ENCODE measurements around the gene SMIM35.

Gene SMIM35

DNA sequence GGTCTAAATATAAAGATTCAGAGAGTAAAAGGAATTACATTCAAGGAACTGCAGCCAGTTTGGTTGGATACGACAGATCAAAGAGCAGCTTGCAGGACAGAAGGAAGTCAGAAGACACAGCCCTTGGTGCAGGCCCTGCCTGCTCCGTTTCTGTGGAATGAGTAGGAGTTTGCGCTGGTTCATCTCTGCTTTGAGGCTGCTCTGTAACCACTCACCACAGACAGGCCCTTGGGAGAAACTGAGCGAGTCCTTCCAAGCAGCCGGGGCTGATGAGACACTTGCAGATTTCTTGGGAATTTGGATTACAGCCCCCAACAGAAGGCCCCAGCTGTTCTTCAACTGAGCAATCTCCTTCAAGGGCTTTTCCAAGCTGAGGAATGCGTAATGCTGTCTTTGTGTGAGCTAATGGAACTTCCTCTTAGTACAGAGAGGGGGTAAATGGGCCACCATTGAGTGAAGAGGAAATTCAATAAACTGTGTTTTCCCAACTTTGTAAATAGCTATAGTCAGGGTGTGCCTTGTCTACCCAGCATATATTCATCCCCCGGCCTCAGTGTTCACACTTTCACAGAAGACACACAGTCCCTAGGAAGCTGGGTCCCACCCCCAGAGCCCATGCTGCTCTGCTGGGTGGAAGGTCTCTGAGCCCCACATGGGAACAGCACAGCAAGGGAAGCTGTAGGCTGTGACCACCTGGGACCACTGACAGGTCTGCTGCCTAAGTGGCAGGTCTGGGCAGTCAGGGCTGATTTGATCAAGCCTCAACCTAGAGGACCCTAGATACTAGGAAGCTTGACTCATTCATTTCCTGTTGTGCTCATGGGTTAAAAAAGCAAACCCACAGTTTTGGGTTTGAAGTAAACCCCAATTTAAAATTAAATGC is 84.0 kb downstream of the SMIM35 start:
- DNase-seq (ENCODE audit: low spot score) = peak; percentile 88

DNA sequence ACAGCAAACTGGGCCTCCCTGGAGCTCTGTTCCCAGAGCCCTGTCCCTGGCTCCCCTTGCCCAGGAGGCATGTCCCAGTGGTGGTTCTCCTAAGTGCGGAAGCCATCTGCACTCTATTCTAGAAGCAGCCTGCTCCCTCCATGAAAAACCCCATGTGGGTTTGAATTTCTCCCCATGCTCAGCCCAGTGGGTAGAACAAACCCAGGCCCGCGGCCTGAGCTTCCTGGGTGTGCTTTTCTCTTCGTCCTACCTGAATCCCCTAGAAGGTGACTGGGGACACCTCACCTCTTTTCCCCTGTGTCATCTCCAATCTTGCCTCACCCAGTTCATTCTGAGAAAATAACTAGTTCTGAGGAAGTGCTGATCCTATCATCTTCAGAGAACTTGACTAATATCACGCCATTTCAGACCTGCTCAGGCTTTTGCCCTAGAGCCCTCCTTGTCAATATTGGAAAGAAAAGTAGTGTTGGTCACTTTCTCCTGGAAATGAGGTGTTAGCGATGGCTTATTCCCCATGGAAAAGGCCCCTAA is 84.7 kb downstream of the SMIM35 start:
- peak; percentile 94 for DNase-seq (ENCODE audit: low spot score)

DNA sequence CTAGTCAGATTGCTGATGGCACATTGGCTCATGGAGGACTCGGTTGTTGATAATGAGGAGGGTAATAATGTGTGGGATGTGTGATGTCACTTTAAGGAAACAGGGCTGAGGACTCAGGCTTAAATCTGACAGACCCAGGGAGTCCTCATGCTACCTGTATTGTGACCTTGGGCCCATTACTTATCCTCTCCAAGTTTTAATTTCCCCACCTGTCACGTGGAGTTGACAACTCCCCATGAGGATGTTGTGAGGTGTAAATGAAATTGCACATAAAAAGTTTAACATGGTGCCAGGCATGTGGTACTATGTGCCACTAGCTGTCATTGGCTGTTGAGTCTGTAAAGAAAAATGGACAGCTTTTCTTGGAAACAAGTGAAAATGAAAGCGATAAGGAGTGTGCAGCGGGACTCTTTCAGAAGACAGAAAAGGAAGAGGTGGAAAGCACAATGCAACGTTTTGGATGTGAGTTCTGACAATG is 85.2 kb downstream of the SMIM35 start:
- peak; percentile 85 for DNase-seq (ENCODE audit: low spot score)

DNA sequence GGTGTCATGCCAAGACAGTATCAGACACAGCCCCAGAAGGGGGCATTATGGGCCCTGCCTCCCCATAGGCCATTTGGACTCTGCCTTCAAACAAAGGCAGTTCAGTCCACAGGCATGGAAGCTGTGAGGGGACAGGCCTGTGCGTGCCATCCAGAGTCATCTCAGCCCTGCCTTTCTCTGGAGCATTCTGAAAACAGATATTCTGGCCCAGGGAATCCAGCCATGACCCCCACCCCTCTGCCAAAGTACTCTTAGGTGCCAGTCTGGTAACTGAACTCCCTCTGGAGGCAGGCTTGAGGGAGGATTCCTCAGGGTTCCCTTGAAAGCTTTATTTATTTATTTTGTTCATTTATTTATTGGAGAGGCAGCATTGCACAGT is 85.9 kb downstream of the SMIM35 start:
- DNase-seq (ENCODE audit: low spot score) = no peak

DNA sequence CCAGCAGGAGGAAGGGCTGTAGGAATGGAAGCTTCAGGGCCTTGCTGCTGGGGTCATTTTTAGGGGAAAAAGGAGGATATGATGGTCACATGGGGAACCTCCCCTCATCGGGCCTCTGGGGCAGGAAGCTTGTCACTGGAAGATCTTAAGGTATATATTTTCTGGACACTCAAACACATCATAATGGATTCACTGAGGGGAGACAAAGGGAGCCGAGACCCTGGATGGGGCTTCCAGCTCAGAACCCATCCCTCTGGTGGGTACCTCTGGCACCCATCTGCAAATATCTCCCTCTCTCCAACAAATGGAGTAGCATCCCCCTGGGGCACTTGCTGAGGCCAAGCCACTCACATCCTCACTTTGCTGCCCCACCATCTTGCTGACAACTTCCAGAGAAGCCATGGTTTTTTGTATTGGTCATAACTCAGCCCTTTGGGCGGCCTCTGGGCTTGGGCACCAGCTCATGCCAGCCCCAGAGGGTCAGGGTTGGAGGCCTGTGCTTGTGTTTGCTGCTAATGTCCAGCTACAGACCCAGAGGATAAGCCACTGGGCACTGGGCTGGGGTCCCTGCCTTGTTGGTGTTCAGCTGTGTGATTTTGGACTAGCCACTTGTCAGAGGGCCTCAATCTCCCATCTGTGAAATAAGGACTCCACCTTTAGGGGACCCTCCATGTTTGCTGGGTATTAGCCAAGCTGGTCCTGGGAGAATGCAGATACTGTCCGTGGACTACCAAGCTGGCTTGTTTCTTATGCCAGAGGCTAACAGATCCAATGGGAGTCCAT is 86.5 kb downstream of the SMIM35 start:
- DNase-seq (ENCODE audit: low spot score) = no peak

DNA sequence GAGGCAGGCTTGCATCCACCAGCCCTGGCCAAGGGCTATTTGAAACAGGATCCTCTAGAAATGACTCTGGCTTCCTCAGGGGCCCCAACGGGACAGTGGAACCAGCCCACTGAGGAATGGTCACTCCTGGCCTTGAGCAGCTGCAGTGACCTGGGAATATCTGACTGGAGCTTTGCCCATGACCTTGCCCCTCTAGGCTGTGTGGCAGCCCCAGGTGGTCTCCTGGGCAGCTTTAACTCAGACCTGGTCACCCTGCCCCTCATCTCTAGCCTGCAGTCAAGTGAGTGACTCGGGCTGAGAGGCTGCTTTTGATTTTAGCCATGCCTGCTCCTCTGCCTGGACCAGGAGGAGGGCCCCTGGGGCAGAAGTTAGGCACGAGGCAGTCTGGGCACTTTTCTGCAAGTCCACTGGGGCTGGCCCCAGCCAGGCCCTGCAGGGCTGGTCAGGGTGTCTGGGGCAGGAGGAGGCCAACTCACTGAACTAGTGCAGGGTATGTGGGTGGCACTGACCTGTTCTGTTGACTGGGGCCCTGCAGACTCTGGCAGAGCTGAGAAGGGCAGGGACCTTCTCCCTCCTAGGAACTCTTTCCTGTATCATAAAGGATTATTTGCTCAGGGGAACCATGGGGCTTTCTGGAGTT is 87.3 kb downstream of the SMIM35 start:
- no peak for DNase-seq (ENCODE audit: low spot score)

DNA sequence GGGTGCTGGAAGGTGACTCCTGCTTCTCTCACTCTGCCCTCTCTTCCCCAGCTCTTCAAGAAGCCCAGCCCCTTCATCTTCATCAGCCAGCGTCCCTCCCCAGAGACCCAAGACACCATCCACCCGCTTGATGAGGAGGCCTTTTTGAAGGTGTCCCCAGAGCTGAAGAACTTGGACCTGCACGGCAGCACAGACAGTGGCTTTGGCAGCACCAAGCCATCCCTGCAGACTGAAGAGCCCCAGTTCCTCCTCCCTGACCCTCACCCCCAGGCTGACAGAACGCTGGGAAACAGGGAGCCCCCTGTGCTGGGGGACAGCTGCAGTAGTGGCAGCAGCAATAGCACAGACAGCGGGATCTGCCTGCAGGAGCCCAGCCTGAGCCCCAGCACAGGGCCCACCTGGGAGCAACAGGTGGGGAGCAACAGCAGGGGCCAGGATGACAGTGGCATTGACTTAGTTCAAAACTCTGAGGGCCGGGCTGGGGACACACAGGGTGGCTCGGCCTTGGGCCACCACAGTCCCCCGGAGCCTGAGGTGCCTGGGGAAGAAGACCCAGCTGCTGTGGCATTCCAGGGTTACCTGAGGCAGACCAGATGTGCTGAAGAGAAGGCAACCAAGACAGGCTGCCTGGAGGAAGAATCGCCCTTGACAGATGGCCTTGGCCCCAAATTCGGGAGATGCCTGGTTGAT is 88.0 kb downstream of the SMIM35 start:
- no peak for DNase-seq (ENCODE audit: low spot score)

DNA sequence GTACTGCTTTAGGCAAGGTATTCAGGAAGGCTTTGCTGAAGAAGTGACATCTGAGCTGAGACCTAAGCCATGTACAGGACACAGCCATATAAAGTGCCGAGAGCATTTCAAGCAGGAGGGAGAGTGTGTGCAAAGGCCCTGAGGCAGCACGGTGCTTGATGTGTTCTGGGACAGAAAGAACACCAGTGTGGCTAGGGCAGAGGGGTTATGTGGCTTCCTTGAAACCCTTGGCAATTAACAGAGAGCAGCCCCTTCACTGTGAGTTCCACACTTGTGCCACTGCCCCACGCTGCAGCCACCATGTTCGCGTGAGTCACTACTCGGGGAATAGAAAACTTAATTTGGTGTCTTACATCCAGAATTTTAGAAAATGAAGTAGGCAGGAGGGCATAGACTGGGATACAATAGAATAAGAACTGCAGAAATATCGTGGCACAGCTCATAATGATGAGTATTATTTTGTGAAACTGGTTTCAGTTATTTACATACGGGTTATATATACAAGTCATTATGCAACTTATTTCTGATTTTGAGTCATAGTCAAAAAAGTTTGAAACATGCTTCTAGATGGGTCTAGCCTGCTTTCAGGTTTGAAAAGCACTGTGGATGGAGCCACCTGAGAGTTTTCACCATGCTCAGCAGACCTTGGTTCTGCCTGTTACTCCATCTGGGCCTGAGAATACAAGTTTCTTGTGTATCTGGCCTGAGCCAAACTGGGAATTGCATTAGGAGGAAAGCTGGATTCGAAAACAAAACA is 88.8 kb downstream of the SMIM35 start:
- DNase-seq (ENCODE audit: low spot score) = no peak

DNA sequence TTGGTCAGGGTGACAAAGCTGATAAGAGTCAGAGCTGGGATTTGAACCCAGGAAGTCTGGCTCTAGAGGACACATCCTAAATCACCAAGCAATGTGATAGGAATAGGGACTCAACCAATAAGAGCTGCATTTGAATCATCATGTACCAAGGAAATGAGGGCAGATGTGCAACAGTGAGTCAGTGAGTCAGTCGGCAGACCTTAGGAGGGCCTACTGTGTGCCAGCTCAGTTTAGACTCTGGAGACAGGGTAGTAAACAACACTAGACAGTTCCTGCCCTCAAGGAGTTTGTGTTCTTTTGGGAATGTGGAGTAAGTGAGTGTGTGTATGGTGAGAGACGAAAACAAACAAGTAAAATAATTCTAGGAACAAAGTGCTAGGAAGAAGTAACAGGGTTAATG is 89.4 kb downstream of the SMIM35 start:
- peak; percentile 52 for DNase-seq (ENCODE audit: low spot score)

DNA sequence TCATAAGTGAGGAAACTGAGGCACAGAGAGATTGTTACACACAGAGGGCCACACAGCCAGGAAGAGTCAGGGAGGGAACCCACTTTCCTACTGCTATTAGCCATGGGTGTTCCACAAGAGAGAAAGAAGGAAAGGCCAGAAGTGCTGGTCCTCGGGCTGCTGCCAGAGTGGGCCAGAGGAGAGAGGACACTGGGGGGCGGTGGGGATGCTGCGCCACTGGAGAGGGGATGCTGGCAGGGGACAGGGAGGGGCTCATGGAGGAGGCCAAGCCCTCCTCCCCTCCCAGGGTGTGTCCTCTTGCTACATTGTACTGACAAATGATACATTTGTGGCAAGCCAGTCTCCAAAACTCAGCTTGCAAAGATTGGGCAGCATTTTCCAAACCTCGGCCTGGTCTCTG is 90.7 kb downstream of the SMIM35 start:
- no peak for DNase-seq (ENCODE audit: low spot score)

DNA sequence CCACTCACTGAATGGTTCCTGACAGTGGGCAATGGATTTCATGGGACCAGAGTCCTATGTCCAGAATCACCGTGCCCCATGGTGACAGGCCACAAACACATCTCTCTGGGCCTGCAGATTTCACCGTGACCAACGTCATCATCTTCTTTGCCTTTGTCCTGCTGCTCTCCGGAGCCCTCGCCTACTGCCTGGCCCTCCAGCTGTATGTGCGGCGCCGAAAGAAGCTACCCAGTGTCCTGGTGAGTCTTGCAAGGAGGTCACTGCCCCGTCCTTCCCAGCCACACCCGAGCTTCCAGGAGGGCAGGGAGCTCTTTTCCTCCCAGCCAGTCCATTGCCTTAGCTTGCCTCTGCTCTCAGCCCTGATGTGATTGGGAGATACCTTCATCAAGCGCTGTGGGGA is 91.3 kb downstream of the SMIM35 start:
- no peak for DNase-seq (ENCODE audit: low spot score)

DNA sequence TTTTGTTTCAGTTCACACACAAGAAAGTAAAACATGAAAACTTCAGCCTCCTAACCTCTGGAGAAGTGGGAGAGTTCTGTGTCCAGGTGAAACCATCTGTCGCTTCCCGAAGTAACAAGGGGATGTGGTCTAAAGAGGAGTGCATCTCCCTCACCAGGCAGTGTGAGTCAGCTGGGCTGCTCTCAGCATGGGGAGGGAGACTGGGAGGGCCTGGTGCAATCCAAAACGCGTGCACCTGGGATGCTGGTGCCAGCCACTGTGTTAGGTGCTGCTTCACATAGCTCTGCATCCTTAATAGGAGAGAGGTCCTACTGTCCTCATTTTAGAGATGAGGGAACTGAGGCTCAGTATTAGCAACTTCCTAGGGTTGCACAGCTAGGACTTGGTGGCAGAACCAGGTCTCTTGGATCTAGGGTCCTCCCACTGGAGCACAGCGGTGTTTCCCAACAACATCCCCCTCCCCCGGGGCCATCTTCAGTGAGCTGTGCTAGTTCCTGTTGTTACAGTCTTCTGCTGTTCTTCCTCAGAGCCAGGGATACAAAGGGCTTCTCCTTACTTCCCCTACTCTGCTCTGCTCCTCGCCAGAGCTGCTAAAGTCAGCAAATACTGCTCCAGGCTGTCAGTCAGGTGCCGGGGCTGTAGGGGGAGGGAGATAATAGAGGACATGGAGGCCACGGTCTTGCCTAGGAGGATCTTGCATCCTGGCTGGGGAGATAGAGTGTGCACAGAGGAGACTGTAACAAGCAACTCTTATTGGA is 92.6 kb downstream of the SMIM35 start:
- DNase-seq (ENCODE audit: low spot score) = no peak

DNA sequence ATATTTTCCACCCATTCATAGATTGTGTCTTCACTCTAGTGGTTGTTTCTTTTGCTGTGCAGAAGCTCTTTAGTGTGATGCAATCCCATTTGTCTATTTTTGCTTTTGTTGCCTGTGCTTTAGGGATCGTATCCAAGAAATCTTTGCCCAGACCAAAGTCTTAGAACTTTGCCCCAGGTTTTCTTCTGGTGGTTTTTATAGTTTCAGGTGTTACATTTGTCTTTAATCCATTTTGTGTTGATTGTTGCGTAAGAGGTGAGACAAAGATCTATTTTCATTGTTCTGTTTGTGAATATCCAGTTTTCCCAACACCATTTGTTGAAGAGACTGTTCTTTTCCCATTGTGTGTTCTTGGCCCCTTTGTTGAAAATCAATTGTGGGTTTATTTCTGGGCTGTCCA is 94.1 kb downstream of the SMIM35 start:
- no peak for DNase-seq (ENCODE audit: low spot score)

DNA sequence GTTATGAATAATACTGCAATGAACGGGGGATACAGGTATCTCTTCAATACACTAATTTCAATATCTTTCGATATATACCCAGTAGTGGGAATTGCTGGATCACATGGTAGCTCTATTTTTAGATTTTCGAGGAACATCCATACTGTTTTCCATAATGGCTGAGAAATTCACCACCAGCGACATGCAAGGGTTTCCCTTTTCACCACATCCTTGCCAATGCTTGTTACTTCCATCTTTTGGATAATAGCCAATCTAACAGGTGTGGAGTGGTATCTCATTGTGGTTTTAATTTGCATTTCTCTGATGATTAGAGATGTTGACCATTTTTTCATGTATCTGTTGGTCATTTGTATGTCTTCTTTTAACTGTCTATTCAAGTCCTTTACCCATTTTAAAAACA is 94.6 kb downstream of the SMIM35 start:
- DNase-seq (ENCODE audit: low spot score) = no peak

DNA sequence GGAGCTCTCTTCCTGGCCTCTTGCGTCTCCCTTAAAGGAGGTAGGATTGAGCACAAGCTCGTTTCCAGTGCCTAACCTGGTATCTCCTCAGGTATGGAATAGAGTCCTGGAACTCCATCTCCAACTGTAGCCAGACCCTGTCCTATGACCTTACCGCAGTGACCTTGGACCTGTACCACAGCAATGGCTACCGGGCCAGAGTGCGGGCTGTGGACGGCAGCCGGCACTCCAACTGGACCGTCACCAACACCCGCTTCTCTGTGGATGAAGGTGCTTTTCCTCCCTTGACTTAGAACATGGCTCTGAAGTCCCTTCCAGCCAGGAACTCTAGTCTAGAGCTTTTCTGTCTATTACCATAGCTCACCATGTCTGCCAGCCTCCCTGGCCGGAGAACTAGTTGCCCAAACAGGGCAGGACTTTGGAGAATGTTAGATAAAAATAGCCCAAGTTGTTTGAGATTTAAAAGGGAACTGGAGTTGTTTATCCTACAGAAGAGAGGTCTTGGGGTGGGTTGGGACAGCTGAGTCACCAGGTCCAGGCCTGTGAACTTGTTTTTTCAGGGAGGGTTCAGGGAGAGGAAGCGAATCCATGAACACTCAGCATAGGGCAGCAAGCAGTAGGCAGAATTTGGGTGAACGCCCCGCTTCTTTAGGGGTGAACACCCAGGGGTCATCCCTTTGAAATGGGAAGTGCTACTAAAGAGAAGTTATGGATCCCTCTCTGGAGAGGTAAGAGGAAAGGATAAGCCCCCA is 97.2 kb downstream of the SMIM35 start:
- DNase-seq (ENCODE audit: low spot score) = no peak

DNA sequence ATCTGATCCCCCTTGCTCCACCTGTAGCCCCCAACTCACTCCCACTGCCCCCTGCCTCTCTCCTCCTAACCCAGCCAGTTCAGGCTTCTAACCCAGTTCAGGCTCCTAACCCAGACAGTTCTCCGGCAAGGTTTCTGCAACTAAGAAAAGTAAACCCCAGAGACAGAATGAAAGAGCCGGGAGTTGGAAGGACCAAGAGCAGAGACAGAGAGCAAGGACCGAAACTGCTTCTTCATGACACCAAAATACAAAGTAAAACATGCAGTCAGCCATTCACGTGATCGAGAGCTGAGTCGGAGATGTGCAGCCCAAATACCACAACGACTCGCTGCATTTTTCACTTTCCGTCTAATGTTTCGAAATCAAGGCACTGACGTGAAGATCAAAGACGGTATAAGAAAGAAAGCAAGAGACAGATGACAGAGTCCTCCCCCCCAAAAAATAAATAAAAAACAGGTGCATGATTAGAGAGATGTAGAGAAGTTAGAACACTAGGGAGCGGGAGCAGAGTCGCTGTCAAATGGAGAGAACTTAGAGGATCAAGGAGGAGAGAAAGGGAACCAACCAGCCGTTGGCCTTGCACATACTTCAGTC is 99.7 kb downstream of the SMIM35 start:
- peak; percentile 83 for DNase-seq (ENCODE audit: low spot score)

DNA sequence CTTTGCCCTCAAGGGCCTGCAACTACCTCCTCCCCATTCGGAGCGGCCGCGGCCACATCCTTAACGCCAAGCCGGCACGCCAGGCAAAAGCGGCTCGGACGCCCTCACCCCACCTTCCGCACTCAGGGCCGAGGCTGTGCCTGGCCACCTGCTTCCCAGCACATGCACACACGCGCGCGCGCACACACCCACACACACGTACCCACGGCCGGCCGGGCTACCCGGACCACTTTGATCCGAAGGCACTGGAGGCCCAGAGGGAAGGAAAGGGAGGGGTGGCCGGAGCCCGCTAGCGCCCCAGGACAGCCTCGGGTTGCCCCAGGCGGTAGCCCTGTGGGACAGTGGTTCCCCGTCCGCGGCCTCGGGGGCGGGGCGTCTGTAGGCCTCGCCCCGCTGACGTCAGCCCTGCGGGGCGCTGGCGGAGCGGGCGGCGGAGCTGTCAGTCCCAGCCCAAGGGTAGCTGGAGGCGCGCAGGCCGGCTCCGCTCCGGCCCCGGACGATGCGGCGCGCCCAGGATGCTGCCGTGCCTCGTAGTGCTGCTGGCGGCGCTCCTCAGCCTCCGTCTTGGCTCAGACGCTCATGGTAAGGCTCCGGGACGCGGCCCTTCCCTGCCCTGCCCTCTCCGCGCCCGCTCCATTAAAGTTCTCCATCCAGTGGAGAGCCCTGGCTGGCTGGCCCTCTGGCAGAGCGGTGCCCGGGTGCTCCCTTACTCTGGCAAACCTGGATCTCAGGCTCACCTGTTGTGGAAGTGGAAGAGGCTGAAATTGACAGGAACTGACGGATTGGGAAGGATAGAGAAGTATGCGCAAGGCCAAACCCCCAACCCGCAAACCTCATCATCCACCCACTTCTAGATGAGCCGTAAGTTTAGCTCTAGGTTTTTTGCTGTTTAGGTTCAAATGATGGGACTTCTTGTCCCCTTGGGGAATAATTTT is 100.5 kb downstream of the SMIM35 start, which contains the start of gene IL10RA:
TSS of gene IL10RA (plus strand) at position 442 of the 935 bp plus-strand sequence. CDS start at position 516, 74 bp downstream.
- DNase-seq (ENCODE audit: low spot score) = peak; percentile 85

DNA sequence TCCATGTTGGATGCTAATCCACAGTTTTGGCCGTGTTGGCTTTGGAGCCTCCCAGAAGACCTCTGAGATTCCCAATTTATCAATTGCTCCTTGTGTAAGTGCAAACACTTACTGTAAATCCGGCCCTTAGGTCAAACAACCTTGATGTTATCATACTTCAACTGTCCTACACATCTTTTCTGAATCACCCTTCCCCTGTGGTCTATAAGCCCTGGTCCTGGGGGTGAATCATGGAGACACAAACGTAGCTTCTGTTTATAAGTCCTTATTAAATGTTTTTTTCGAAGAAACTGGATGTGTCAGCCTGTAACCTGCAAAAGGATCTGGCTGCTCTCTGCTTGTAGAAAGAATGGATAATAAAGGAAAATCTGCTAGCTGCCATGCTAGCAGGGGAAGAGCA is 102.3 kb downstream of the SMIM35 start:
- DNase-seq (ENCODE audit: low spot score) = no peak

Data from CD4-positive, alpha-beta T cell treated with Interleukin-2 at 100 ng/mL for 4 hours (primary cell).